HG03571 (cell line): ENCODE measurements around the gene DDC.

Source experiments
- ATAC-seq: cut with Tn5 transposase; IDR thresholded peaks from one replicate; pipeline ENCODE4 v1.9.1; 2021; ENCODE audit not compliant: unreplicated experiment

Gene DDC

DNA sequence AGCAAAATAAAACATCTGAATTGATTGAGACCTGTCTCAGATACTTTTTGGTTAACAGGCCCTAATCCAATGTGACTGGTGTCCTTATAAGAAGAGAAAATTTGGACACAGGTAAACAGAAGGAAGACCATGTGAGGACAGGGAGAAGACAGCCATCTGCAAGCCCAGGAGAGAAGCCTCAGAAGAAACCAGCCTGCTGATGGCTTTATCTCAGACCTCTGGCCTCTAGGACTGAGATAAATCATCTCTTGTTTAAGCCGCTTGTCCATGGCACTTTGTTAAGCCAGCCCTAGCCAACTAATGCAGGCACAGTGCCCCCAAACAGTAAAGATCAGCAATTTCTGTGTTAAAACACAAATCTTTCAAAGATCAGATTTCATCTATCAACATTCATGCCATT is 73.3 kb downstream of the DDC start:
- no peak for ATAC-seq

DNA sequence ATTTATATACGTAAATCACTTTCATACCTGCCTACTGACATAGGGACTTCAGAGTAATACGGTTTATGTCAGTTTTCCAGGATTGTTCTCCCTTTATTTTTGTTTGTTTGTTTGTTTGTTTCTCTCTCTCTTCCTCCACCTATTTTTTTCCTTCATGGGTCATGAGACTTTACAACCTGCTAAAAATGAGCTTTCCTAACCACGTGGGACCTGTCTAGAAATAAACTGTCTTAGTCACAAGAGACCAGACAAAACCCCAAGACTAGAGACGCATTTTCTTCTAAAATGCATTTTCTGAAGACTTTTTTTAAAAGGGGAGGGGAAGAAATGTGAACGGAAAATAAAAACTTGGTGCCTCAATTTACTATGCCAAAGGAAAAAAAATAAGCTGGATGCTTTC is 74.0 kb downstream of the DDC start:
- ATAC-seq, result no peak

DNA sequence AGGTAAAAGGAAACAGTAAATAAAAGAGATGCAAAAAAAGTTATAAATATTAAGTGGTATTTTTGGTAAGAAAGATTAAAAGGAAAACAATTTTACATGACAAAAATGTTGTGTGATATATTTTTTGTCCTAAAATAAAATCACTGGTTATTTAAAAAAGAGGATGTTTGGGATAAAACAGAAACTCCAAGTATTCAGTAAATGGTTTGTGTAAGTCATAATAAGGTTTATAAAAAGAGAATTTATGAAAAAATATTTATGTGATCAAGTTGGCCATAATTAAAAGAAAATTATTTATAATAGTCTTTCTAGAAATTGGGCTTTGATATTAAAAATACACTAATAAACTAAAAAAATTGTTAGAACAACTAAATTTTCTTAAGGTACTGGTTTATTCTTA is 76.8 kb downstream of the DDC start:
- ATAC-seq, result no peak

DNA sequence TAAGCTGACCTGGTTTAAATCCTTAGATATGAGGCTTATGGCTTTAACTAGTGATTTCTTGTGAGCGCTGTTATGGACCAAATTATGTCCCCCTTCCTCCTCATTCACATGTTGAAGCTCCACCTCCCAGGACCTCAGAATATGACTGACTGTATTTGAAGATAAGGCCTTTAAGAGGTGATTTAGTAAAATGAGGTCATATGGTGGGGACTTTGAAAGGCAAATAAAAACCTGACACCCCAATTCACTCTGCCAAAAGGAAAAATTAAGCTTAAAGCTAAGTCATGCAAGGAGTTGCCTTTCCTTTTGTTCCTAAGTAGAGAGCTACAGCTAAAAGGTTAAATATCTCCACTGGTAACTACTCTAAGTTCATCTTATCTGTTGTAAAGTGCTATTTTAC is 78.7 kb downstream of the DDC start:
- ATAC-seq, result no peak

DNA sequence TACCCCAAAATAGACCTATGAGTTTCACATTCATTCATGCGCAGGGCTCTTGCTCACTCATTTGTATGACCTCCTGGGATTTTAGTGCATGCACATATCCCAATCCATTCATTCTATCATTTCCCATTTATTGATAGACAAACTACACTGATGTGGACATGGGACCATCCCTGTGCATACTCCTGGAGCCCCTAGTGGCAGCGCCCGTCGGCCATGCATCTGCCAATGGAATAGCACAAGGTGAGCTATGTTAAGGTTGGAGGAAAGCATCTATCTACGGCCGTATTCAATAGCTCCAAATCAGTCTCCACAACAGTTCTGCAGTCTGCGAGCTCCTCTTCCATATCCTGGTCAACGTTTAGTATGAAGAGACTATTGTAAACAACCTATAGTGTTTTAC is 83.3 kb downstream of the DDC start:
- ATAC-seq, result no peak

DNA sequence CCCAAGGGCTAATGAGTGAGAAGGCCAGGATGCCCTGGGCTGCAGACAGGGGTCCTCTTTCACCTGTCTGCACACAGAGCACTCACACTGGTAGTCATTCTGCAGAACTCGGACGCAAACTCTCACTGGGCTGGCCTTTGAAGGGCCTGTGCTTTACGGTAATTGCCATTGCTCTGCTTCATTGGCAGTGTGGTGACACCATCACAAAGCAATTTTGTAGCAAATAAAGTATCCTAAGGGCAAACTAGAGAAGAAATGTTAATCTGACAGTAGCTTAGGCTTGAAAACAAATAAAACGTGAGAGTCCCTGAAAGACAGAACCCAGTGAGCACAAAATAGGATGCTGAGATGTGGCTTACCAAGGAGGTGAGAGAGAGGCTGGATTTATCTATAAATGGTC is 84.4 kb downstream of the DDC start:
- no peak for ATAC-seq

DNA sequence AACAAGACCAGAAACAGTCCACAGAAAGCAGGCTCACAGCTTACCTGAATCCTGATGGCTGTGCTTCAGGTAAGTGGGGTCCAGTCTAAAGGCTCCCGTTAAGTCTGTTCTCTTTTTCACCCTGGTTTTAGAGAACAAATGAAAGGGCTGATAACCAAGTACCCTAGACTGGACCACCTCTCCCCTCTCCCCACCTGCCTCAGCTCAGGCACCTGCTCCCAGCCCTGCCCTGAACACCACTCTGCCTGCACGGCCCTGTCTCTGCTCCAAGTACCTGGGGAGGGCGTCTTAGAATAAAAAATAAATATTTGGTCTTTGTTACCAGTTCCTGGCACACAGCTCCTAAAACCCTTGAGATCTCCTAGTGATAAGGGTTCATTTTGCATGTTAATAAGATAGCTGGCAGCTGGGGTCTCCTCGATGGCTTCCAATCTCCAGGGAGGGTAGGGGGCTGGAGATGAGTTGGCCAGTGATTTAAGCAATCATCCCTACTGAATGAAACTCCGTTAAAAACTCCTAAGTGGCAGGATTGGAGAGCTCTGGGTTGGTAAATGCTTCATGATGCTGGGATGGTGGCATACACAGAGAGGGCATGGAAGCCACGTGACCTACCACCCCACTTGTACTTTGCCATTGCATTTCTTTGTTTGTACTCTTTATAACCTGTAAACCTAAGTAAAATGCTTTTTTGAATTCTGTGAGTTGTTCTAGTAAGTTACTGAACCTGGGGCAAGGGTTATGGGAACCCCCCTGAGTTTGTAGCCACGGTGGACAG is 85.3 kb downstream of the DDC start:
- no peak for ATAC-seq

DNA sequence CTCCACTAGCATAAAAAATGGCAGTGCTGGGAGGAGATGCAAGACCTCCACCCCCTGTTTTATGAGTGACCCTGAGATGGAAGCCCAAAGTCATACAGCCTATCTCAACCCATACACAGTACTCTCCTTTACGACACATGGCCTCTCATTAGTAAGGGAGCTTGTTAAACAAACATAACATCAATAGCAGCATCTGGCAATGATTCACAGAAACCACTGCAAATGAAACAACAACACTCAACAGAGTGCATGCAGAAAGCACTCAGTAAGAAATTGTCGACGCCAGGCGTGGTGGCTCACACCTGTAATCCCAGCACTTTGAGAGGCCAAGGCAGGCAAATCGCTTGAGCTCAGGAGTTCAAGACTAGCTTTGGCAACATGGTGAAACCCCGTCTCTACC is 87.6 kb downstream of the DDC start:
- ATAC-seq, result no peak

DNA sequence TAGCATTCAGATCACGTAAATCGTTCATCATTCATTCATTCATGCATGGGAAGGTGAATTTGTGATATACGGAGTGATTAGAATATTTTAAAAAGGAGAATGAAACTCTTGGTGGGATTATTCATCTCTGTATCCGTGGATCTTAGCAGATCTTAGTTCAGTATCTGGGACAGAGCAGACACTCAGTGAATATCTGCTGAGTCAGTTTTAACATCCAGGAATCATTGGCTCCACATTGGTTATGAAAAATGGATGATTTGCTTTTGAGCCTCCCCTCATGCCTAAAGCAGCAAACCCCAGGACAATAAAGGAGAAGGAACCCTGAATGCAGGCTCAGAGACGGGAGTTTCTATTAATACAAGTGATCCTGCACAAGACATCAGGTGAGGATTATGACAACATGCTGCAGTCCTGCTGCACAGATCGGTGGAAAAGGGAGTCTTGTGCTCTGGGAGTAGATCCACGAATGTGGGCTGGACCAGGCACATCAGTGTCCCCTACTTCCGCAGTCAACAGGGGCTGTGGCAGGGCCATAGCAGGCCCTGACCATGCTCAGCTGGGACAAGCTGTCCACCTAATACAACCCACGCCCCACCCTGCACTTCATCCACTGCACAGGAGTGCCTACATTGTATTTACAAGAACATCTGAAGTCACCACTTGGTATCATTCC is 88.1 kb downstream of the DDC start:
- ATAC-seq, result no peak

DNA sequence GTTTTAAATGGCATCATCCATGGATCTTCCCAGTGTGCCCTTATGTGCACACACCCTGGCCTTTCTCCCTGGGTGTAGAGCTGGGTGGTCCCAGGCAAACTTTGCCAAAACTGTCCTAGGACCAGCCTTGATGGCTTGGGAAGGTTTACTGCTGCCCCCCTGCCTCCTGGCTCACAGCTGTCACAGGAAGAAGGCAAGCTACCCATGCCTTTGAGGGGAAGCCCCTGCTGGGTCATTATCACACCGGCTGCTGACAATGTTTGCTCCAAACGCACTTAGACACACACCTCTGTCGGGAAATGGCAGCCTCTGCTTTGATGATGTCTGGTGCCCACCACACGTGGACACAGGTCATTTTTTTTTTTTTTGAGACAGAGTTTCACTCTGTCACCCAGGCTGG is 89.9 kb downstream of the DDC start:
- ATAC-seq, result no peak

DNA sequence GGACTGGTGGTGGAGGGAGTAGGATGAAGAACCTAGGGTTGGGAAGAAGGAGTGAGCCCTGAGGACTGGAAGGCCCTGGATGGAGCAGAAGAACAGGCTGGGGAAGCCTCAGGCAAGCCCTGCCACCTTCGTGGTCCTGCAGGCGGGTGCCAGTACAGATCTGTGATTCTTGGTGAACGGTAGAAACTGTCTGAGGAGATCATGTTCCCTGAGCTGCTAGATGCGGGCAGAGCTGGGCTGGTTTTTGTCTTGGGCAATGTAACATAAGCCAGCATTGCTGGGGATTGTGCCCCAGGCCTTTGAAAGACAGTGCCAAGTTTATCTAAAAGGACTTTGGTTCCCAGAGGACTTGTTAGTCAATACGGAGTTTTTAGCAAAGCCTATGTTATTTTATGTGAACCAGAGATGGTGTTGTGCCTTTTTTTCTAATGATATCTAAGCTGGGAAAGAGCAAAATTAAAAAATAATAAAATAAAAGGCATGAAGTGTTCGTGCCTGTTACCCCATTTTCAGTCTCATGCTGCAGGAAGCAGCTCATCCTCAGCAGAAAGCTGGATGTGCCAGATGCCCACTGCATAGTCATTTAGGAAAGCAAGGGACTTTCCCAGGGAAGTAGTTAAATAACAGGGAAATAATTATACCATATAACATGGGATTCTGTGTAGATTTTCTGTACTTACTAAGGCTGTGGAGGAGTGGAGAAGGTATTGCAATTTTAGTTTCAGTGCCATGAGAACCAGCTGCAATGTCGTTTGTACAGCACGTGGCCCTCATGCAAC is 90.6 kb downstream of the DDC start:
- no peak for ATAC-seq

DNA sequence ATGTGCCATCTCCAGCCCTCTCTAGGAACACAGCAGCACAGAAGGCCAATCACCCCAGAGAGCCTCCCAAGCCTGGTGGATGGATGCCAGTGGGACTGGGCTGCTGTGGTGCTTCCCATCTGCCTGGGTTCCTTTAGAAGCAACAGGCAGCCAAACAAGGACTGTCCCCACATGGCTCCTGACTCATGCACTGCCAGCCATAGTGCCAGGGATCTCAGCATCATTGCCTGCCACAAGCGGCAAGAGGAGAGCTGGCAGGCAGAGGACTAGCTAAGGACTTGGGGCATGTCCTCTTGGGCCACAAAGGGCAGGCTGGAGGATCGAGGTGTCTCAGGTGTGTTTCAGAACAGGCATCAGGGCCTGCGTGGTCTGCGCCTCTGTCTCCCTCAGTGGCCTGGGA is 91.7 kb downstream of the DDC start:
- ATAC-seq, result no peak

DNA sequence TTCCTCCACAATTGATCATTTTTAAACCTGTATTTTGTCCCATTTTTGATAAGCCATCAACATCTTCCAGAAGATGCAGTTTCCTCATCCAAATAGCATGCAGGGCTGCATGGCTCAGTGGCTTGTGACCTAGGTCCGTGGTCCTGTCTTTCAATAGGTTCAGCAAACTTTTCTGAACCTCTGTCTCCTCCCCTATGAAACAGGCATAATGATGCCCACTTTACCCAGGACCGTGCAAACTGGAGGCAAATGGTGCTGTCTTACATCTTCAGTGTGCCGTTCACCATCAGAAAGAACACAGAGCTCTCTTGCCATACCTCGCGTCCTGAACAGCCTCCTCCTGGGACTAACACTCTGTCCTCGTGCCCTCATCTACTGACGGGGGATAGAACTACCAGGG is 92.8 kb downstream of the DDC start:
- ATAC-seq, result no peak

DNA sequence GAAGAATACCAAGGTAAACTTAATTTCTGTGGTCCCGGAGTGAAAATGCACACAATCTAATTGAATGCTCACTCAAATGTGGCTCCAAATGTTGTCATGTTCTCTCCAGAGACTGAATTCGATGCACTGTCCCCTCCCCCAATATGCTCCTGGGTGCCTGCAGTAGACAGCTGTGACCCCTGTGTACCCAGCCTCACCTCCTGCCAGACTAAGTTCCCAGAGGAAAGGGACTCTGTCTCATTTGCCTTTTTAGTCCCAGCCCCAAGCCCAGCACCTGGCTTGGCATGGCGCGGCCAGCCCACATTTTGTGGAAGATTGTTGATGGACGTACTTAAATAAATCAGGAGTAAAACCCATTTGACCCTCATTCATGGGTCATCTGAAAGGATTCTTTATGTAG is 93.2 kb downstream of the DDC start:
- ATAC-seq, result no peak

DNA sequence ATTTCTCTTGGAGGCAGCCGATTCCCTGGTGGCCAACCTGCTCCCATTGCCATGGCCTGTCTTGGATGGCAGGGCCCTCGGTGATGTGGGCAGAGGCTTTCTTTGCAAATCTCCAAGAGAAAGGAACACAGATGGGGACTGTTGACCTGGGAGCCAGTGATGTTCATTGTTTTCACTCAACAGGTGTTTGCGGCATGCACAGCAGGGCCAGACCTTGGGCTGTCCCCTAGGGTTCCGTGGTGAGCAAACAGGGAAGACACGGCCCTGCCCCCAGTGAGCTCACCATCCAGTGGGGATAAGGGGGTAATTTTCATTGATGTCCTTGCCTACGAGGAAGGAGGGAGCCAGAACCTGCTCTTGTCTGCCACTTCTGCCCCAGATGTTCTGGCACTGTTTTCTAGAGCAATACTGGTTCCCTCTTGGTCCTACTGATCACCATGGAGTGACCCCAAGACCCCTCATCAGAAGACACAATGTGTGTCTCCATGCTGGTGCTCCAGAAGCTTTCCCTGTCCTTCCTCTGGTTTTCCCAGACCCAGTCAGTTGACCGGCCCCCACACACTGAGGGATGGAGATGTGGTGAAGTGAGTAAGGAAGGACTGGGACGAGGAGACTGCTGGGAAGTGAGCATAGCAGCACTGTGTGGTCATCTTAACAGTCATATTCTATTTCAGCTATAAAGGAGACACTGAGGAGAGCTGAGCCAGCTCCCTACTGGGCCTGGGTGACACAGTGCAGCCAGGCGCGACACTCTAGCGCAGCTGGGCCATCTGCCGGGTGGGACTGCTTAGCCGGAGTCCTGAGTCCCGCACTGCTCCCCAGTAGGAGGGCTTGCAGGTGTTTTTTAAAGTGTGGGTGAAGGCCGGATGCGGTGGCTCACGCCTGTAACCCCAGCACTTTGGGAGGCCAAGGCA is 94.7 kb downstream of the DDC start:
- no peak for ATAC-seq

DNA sequence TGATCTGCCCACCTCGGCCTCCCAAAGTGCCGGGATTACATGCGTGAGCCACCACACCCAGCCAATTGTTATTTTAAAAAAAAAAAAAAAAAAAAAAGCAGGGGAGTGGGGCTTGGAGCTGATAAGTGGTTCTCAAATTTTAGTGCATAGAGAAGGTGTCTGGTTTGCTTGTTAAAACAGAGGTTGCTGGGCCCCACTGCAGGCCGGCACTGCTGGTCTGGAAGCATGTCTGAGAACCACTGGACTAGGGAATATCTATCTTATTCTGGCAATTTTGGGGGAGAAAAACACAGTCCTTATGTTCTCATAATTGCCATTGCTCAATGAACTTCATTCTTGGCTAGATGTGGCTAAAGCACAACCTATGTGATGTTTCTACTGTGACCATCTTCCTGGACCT is 96.0 kb downstream of the DDC start:
- no peak for ATAC-seq

DNA sequence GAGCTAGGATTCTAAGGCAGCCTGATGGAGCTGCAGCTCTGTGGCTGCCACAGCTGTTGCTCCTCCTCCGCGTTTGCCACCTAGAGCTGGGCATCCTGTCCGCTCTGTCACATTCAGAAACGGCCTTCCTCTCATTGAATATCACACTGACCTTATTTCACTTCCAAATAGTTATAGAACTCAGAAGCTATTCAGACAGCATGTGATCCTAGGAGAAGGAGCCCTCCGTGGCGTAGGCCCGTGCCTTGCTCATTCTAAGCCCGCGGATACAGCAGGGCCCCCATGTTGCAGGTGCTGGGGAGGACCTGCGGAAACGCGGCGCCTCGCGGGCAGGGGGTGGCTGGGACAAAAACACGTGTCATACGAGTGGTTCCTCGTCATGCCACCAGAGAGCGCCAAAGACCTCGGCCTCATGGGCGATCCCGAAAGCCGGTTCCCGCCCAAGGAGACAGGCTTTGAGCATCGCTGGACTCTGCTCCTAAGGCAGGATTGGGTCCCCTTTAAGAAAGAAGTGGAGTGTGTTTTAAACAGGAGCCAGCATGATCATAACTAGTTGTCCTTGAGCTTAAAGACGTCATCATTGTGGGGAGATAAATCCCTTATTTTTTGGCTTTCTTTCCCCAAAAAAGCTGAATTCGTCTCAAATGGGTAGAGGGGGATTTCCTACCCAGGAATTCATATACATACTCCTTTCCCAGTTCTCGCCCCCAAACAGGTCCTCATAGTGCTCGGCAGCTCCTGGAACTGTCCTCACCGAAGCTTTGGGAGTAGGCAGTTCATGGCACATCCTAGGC is 97.2 kb downstream of the DDC start:
- ATAC-seq, result peak; percentile 77

DNA sequence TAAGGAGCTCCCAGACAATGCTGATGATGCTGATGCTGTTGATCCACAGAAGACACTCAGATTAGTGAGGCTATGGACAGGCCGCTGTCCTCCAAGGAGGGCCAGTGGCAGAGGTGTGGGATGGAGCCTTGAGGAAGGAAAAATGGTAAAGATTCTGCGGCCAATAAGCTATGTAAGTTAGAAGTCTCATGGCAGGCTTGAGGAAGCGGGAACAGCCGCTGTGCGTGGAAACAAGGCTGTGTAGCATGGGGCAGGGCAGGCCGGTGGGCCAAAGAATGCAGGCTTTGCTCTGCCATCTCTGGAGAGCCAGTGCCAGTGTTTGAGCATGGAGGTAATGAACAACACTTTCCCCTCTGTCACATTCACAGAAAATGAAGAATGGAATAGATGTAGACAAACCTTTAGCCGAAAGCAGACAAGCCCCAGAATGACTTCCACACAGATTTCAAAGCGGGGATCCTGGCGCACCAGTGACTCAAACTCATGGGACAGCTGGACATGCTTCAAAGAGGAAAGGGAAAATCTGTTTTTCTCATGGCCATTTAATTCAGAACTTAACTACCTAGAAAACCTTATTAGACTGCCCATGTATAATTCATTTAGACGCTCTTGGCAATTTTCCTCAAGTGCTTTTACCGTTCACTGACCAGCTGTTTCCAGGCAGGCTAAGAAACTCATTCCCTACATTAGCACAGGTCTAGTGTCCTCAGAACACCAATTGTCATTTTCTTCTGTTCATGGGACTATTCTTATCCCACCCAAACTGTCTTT is 98.2 kb downstream of the DDC start:
- ATAC-seq, result no peak

DNA sequence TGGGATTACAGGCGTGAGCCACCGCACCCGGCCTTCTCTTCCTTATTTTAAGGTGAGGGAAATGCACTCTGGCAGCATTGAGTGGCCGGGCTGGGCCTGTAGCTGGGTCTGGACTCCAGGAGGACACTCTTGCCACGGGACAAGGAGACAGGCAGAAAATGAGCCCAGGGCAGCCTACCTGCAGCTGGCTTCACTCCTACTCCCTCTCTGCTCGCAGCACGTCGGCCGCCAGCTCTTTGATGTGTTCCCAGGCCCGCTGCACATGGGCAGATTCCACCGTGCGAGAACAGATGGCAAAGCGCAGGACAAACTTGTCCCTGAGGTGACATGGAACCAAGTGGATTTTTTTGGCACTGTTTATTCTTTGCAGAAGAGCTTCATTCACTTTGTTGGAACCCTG is 102.2 kb downstream of the DDC start:
- ATAC-seq, result no peak

DNA sequence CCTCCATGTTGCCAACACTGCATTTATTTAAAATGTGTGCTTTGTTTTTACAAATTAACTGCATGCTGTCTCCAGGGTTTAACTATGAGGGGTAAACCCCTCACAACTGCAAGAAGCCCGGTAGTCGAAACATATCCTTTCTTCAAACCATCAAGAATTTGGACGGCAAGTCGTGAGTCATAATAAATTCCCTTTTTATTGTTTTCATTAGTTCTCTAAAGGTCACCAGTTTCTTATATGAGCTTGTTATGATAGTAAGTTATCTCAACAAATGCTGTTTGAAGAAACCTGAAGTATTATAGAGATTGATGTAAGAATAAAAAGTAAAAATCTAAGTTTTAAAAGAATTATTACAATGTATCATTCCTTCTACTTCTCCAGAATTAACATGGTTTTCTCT is 102.8 kb downstream of the DDC start:
- ATAC-seq, result no peak
